ENCODE results near the gene C17orf78.
"Not testable (repeated sequence)": the region's sequence is repeated elsewhere in the genome, so short reads cannot be mapped to it uniquely, and the experiment has no call there.

The C17orf78 gene

GRCh38 chr17:37388266-37388665, 12.5 kb downstream of the C17orf78 start:
- no peak for DNase-seq

GRCh38 chr17:37389160-37389559, 13.4 kb downstream of the C17orf78 start:
- DNase-seq, result no peak

- no peak for DNase-seq
Measured at GRCh38 chr17:37391146-37391545, 15.4 kb downstream of the C17orf78 start.

GRCh38 chr17:37392024-37392590, 16.3 kb downstream of the C17orf78 start:
- peak; percentile 56 for DNase-seq

- no peak for DNase-seq
Measured at GRCh38 chr17:37393352-37393751, 17.6 kb downstream of the C17orf78 start.

- no peak for DNase-seq
Measured at GRCh38 chr17:37399265-37399803, 23.5 kb downstream of the C17orf78 start.

- DNase-seq, result no peak
Measured at GRCh38 chr17:37400505-37400904, 24.7 kb downstream of the C17orf78 start.

- not testable (repeated sequence) for DNase-seq
Measured at GRCh38 chr17:37405522-37405921, 29.7 kb downstream of the C17orf78 start.

GRCh38 chr17:37405955-37406634, 30.3 kb downstream of the C17orf78 start:
- DNase-seq, result no peak

GRCh38 chr17:37406635-37407461, 31.1 kb downstream of the C17orf78 start, which contains the start of the genes ACACA and TADA2A:
TSS of gene ACACA (minus strand) at chr17:37406836. CDS start at chr17:37406299, 537 bp downstream.
TSS of gene TADA2A (plus strand) at chr17:37406886. CDS start at chr17:37411366, 4,480 bp downstream.
- DNase-seq, result peak; percentile 85

- not testable (repeated sequence) for DNase-seq
Measured at GRCh38 chr17:37408145-37408479, 32.3 kb downstream of the C17orf78 start.

- no peak for DNase-seq
Measured at GRCh38 chr17:37410357-37410756, 34.6 kb downstream of the C17orf78 start.

- no peak for DNase-seq
Measured at GRCh38 chr17:37413875-37414519, 38.2 kb downstream of the C17orf78 start.

- no peak for DNase-seq
Measured at GRCh38 chr17:37417852-37418251, 42.1 kb downstream of the C17orf78 start.

GRCh38 chr17:37422971-37423625, 47.3 kb downstream of the C17orf78 start:
- no peak for DNase-seq

GRCh38 chr17:37425268-37425667, 49.5 kb downstream of the C17orf78 start:
- no peak for DNase-seq

GRCh38 chr17:37429039-37429438, 53.3 kb downstream of the C17orf78 start:
- no peak for DNase-seq

- DNase-seq, result no peak
Measured at GRCh38 chr17:37429453-37429852, 53.7 kb downstream of the C17orf78 start.

- peak; percentile 78 for DNase-seq
Measured at GRCh38 chr17:37430051-37430627, 54.4 kb downstream of the C17orf78 start.

- no peak for DNase-seq
Measured at GRCh38 chr17:37432671-37433070, 56.9 kb downstream of the C17orf78 start.

GRCh38 chr17:37438141-37438540, 62.4 kb downstream of the C17orf78 start:
- DNase-seq, result no peak

GRCh38 chr17:37440424-37440823, 64.6 kb downstream of the C17orf78 start:
- DNase-seq, result no peak
